Hindlimb muscle (tissue), 1 donor: ENCODE results near the gene PARD6B. TPM values are rescaled to one million over a fixed set of nuclear protein-coding genes. Genes with fewer than 3 reads are reported as not detected.
"Not testable (repeated sequence)": the region's sequence is repeated elsewhere in the genome, so short reads cannot be mapped to it uniquely, and the experiment has no call there.

Experiments used
- DNase-seq: peaks from one replicate; pipeline ENCODE4 v3.0.0-alpha.2; 2013
- polyA plus RNA-seq: library from polyadenylated mRNA; unstranded; fragments of 120-200 nt; gene quantifications from one replicate; pipeline ENCODE4 v1.2.1, GENCODE V29; 2013; ENCODE audit not compliant: insufficient read length

The PARD6B gene
- polyA plus RNA-seq, 1 donor: 0.40 TPM

DNA sequence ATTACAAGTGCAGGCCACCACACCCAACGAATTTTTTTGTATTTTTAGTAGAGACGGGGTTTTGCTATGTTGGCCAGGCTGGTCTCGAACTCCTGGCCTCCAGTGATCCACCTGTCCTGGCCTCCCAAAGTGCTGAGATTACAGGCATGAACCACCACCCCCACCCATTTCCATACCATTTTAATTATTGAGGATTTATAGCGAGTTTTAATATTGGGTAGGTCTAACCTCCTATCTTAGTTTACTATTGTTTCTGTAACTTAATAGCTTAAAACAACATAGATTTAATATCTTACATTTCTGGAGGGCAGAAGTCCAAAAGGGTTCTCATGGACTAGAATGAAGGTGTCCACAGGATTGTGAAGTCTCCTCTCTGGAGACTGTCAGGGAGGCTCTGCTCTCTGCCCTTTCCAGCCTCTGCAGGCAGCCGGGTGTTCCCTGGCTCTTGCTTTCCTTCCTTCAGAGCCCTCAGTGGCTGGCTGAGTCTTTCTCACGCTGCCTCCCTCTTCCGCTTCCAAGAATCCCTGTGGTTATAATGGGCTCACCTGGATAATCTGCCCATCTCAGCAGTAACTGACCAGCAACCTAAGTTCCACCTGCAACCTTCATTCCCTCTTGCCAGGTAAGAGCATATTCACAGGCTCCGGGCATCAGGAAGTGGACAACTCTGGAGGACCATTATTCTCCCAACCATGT is 44.9 kb downstream of the PARD6B start:
- no peak for DNase-seq

DNA sequence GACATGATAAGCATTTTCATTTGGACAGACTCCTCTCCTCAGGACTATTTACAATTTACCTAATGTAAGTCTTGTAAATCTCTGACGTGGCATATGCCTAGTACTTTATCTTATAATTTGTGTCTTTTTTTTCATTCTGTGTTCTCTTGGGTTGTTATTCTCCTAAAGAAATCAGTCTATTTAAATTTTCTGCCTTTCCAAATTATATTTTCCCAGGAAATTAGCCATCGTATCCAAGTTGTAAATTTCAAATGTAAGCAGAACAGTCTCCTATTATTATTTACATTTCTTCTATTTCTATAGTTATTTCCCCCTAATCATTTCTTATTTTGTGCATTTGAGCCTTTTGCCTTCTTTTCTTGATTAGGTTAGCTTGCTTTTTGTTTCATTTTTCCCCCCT is 46.0 kb downstream of the PARD6B start:
- no peak for DNase-seq

DNA sequence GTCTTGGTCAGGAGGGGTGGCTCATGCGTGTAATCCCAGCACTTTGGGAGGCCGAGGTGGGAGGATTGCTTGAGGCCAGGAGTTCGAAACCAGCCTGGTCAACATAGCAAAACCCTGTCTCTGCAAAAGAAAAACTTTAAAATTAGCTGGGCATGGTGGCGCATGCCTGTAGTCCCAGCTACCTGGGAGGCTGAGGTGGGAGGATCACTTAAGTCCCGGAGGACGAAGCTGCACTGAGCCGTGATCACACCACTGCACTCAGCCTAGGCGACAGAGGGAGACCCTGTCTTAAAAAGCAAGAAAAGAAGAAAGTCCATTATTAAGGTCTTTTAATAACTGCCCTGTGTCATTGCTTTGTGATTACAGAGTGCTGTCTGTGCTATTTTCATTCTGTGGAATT is 47.6 kb downstream of the PARD6B start:
- DNase-seq: not testable (repeated sequence)

DNA sequence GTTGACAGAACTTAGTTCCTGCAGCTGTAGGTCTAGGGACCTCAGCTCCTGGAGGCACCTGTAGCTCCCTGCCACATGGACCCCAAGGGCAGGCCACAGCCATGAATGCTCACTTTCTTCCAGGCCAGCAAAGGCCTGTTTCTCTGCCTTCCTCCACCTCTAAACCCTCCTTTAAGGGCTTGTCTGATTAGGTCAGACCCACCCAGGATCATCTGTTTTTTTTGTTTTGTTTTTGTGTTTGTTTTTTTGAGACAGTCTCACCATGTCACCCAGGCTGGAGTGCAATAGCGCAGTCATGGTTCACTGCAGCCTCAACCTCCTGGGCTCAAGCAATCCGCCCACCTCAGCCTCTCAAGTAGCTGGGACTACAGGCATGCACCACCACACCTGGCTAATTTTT is 52.0 kb downstream of the PARD6B start:
- no peak for DNase-seq

DNA sequence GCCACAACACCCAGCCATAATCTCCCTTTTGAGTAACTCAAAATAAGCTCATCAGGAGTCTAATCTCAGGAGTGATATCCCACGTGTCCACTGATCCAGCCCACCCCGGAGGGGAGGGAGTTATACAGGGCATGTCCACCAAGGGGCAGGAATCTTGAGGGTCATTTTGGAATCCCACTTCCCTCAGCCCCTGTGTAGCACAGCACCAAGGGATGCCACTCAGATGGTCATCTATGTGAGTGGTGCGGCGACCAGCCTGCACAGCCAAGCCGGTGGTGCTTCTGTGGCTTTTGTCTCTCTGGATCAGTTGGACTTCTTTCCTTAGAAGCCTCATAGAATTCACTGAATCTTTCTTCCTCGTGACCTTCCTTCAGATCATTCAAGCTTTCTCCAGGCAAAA is 52.5 kb downstream of the PARD6B start:
- DNase-seq: no peak

DNA sequence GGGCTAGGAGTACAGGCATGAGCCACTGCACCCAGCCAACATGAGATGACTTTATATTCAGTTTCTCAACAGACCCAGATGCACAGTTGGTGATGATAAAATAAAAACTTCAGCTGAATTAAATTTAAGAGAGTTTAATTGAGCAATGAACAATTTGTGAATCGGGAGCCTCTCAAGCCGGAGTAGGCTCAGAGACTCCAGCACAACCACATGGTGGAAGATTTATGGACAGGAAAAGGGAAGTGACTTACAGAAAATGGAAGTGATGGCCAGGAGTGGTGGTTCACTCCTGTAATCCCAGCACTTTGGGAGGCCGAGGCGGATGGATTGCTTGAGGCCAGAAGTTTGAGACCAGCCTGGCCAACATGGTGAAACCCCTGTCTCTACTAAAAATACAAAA is 53.1 kb downstream of the PARD6B start:
- DNase-seq: no peak

DNA sequence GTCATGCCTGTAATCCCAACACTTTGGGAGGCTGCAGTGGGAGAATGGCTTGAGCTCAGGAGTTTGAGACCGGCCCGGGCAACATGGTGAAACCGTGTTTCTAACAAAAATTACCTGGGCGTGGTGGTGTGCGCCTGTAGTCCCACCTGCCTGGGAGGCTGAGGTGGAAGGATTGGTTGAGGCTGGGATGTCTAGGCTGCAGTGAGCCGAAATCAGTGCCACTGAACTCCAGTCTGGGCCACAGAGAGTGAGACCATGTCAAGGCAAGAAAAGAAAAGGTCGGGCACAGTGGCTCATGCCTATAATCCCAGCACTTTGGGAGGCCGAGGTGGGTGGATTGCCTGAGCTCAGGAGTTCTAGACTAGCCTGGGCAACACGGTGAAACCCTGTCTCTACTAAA is 55.3 kb downstream of the PARD6B start:
- no peak for DNase-seq

DNA sequence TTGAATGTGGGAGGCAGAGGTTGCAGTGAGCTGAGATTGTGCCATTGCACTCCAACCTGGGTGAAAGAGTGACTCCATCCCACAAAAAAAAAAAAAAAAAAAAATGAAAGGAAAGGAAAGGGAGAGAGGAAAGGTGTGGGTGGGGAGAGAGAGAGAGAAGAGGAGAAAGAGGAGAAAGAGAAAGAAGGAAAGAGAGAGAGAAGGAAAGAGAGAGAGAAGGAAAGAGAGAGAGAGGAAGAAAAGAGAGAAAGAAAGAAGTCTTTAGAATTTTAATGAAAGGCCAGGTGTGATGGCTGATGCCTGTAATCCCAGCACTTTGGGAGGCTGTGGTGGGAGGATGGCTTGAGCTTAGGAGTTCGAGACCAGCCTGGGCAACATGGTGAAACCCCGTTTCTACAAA is 55.8 kb downstream of the PARD6B start:
- DNase-seq: no peak

DNA sequence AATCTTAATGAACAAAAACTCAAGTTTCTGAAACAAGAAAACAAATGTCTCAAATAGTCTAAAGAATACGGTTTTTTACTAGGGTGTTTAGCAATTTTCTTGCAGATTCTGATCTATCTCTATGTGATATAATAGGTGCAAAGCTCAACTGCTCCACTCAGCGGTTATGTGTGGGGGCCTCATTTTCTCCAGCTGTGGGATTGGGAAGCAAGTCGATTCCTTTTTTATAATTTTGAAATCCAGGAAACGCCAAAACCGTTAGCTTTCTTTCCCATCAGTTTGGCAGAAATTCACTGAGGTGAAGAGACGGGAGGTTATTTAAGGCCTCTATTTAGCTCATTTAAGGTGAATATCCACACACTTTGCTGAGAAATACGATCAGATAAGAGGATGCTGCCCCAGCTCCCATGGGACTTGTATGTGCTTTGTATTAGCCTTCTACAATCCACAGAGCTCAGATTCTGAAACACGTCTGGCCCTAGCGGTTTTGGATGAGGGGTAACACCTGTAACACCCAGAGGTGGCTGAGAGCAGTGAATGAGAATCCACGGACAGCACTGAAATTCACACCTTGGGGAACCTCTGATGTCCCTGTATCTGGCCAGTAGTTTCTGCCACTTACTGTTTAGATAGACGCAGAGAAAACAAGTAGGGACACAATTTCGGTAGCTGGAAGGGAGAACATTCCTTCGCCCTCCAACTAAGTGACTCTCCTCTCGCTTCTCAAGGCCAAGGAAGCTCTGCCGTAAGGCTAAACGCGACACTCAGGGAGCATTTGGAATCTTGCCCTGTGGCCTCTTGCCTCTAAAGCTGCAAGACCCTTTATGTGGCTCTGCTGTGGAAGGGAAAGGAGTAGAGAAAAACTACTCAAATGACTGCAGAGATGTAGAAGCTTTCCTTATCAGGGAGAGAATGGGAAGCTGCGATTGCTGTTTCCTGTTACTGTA is 56.9 kb downstream of the PARD6B start:
- peak; percentile 67 for DNase-seq

DNA sequence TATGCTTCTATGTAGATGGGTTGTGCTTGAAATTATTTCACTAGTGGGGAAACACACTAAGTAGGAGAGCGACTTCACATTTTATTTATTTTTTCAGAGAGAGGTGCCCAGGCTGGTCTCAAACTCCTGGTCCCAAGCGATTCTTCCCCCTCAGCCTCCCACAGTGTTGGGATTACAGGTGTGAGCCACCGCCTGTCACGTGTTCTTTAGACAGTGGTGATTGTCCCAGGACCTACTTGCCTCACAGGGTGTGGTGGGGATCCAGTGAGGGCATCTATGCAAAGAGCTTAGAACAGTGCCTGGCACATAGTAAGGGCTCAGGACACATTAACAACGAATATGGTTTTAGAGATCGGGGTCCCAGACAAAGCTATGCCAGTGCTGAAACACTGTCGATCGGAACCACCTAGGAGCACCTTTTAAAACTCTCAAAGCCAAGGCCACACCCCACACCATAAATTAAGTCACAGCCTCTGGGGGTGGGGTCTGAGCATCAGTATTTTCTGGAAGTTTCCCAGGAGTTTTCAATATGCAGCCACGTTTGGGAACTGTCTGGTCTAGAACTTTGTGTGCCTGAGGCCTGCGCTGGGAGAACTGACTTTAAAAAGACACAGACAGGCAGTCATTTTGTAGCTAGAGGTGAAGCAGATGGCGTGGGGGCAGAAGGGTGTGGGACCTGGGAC is 58.7 kb downstream of the PARD6B start:
- DNase-seq: no peak

DNA sequence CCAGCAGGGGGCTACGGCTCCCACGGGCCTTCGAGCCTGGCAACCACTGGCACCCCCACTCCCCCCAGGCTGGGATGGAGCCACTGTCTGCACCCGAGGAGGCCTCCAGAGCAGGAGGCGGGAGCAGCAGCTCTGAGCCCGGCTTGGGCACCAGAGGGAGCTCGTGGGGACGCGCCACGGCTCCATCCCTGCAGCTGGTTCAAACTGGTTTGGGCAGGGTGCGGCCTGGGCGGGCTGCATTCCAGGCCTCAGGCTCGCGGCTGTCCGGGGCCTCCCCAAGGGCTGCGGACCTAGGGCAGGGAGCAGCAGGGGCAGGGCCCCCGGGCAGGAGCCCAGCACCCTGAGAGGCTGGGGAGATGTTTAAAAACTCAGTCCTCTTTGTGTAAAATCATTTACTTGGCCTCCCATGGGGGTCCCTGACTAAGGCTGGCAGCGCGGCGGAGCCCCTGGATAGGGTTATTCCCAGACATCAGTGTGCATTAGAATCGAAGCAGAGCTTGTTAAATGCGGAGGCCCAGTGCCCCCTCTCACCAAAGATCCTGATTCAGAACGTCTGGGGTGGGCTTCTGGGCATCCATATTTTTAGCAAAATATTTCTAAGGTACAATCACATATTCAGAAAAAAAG is 59.4 kb downstream of the PARD6B start:
- DNase-seq: peak; percentile 90

DNA sequence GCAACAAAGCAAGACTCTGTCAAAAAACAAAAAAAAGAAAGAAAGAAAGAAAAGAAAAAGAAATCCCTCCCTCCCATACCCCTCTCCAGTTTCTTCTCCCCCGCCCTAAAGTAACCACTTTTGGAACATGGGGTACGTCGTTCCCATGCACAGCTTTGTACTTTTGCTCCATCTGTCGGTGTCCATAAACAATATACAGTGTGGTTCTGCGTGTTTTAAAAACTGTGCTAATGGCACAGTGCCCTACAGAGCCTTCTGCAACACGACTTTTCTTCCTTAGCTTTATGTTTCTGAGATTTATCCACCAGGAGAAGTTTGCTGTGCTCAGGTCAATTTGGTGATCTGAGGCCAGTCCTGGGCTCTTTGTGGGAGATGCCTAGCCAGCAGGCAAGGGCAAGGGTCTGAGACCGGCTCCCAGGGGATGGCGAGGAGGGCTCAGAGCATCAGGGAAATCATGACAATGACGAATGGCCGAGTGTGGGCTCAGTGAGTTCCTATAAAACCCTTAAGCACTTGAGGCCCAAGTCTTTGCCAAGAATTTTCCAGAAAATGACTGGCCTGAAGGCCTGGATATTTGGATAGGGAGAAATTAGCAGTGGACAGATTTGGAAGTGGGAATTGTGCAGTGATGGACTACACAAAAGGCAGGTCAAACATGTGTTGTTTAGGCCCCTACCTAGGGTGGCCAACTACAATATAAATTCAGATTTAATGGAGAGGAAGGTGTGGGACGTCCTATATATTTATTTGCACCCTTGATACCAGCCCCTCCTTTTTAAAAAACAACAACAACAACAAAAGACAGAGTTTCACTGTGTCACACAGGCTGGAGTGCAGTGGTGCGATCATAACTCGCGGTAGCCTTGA is 61.6 kb downstream of the PARD6B start:
- no peak for DNase-seq

DNA sequence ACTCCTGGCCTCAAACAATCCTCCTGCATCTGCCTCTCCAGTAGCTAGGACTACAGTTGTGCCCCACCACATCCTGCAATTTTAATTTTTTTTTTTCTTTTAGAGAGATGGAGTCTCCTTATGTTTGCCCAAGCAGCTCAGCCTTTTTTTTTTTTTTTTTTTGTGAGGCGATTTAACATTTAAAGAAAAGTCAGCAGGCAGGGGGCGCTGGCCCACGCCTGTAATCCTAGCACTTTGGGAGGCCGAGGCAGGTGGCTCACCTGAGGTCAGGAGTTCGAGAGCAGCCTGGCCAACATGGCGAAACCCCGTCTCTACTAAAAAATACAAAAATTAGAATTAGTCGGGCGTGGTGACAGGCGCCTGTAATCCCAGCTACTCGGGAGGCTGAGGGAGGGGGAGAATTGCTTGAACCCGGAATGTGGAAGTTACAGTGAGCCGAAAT is 62.2 kb downstream of the PARD6B start:
- not testable (repeated sequence) for DNase-seq

DNA sequence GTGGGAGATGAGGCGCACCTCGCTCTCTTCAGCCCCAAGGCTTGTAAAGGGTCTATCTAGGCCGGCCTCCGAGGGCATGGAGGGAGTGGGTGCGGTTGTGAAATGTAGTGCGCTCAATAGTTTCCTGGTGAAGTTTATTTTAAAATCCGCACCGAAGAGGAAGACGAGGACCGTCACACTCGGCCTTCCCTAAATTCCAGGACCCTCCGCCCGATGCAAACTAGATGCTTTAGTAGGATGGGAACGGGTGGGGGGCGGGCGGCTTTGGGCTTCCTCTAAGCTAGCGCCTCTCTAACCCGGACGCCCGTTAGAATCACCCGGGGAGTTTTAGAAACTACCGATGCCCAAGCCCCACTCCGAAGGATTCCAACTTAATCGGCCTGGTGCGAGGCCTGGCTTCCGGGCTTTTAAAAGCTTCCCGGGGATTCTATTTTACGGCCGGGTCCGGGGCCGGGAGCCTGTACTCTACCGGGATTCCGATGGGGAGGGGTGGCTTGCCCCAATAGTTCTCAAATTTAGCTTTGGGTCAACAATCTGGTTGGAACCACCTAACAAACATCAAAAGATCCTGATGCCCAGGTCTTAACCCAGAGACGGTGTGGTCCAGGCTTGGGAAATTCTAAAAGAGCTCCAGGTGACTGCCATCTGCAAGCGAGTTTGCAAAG is 62.9 kb downstream of the PARD6B start:
- DNase-seq: no peak

DNA sequence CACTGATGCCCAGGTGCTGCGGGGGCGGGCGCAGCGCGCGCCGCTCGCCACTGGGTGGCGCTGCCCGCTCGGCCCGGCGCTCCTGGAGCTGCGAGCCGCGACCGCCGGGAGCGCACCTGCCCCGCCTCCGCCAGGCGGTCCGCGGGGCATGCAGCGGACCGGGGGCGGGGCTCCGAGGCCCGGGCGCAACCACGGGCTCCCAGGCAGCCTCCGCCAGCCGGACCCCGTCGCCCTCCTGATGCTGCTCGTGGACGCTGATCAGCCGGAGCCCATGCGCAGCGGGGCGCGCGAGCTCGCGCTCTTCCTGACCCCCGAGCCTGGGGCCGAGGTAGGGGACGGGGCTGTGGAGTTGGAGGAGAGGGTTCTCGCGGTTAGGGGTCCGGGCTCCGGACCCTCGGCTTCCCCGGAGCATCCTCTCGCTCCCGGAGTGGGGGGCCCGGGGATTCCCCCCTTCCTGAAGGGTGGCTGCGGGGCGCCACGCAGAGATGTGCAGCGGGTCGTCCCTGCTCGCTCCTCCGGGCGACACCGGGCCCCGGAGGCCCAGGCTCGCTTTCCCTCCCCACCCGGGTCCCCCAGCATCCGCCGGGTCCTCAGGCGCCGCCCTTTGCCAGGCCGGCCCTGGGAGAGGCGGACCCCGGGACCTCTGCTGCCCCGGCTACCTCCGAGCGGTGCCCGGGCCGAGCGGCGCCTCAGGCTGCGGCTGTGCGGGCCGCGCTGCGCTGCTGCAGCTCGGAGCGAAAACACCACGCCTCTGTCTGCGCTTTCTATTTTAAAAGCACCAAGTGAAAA is 63.7 kb downstream of the PARD6B start, which contains the start of gene BCAS4:
Gene BCAS4, plus strand, starts transcription at position 216 of the 789 bp plus-strand sequence. Its CDS starts 23 bp downstream, at position 239.
- peak; percentile 87 for DNase-seq

DNA sequence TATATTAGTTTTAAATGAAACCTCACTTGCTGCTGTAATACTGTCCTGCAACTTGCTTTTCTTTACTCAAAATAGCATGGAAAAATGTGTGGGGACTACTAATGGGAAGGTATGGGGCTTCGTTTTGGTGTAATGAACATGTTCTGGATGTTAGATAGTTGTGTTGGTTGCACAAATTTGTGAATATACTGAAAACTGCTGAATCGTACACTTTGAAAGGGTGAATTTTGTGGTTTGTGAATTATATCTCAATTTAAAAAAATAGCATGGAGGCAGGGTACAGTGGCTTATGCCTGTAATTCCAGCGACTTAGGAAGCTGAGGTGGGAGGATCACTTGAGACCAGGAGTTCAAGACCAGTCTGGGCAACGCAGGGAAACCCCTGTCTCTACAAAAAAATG is 65.8 kb downstream of the PARD6B start:
- DNase-seq: no peak

DNA sequence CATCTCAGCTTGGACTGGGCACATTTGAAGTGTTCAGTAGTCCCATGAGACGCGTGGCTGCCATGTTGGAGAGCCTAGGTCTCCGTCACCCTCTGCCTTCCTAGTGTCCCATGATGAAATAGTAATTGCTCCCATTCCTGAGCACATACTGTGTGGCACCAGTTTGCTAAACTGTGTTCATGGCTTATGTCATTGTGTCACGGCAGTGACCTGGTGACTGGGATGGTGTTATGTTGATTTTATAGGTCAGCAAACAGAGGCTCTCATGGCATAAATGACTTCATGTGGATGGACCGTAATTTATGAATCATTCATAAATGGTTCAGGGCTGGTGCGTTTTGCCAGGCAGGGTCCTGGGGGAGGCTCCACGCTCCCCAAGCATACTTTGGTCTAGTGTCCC is 67.3 kb downstream of the PARD6B start:
- DNase-seq: no peak

DNA sequence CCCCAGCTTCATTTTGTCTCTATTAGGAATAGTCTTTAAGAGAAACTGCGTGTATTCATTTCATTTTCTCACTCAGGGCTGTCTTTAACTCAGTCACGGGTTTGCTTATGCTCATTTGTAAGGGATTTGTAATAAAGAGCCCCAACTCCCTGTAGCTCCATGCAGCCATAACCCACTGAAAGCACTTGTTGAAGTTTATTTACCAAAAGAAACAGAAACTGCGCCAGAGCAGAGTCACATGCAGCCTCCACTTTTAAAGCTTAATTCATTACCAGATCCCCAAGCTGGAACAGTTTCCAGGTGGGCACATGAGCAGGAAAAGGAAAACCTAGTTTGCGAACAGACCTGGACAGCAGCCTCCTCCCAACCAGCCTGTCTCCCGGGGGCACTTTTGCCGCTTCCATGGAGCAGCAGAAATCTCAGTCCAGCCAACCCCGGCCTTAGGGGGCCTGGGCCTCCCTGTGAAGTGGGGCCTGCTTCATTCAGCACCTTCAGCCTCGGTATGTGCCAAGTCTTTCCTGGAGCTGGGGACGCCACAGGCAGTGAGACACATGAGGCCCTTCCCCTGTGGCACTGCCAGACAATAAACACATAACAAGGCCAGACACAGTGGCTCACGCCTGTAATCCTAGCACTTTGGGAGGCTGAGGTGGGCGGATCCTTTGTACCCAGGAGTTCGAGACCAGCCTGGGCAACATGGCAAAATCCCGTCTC is 68.0 kb downstream of the PARD6B start:
- no peak for DNase-seq

DNA sequence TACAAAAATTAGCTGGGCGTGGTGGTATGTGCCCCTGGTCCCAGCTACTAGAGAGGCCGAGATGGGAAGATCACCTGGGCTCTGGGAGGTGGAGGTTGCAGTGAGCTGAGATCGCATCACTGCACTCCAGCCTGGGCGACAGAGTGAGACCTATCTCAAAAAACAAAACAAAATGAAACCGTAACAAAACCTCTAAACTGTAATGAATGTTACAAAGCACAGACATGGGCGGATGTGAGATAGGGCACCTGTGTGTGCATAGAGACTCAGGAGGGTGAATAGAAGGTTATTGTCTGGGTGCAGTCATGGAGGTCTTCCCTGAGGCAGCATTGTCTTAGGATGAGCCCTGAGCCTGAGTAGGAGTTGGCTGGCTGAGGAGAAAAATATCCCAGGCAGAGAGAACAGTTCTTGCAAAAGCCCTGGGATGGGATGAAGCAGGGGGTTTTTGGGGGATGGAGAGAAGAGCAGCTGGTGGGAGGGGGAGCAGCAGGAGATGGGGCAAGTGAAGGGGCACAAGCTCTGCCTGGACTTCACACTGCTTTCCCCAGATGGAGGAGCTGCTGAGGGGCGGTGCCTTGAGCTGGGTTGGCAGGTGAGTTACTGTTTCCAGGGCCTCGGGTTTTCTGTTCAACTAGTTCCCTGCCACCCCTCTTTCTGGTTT is 68.6 kb downstream of the PARD6B start:
- no peak for DNase-seq
